GM10847 (cell line): ENCODE measurements around the gene EIF4G2.

ENCODE experiments used
- POLR2A ChIP-seq: IDR thresholded peaks from 2 replicates; pipeline ENCODE4 v1.6.1; 2011; ENCODE audit not compliant: insufficient read length; ENCODE audit errors: extremely low read depth

The EIF4G2 gene

GRCh38 chr11:10785146-10785474 lies 23.6 kb downstream of the EIF4G2 start:
- TF ChIP-seq POLR2A = no peak

- no peak for TF ChIP-seq POLR2A
Observed at GRCh38 chr11:10784232-10785145, 24.2 kb downstream of the EIF4G2 start.

- TF ChIP-seq POLR2A = no peak
Observed at GRCh38 chr11:10780040-10780439, 28.7 kb downstream of the EIF4G2 start.

- TF ChIP-seq POLR2A = no peak
Observed at GRCh38 chr11:10779086-10779485, 29.6 kb downstream of the EIF4G2 start.

- TF ChIP-seq POLR2A = no peak
Observed at GRCh38 chr11:10778217-10778970, 30.3 kb downstream of the EIF4G2 start.

GRCh38 chr11:10777806-10778205 lies 30.9 kb downstream of the EIF4G2 start:
- TF ChIP-seq POLR2A = no peak

GRCh38 chr11:10777393-10777793 lies 31.3 kb downstream of the EIF4G2 start:
- TF ChIP-seq POLR2A = no peak

- no peak for TF ChIP-seq POLR2A
Observed at GRCh38 chr11:10774811-10775210, 33.9 kb downstream of the EIF4G2 start.

- no peak for TF ChIP-seq POLR2A
Observed at GRCh38 chr11:10771457-10771856, 37.3 kb downstream of the EIF4G2 start.

GRCh38 chr11:10770626-10771254 lies 38.0 kb downstream of the EIF4G2 start:
- TF ChIP-seq POLR2A = no peak

- TF ChIP-seq POLR2A = no peak
Observed at GRCh38 chr11:10764412-10764811, 44.3 kb downstream of the EIF4G2 start.

- no peak for TF ChIP-seq POLR2A
Observed at GRCh38 chr11:10763766-10764165, 45.0 kb downstream of the EIF4G2 start.

GRCh38 chr11:10762913-10763421 lies 45.8 kb downstream of the EIF4G2 start:
- no peak for TF ChIP-seq POLR2A

GRCh38 chr11:10762185-10762584 lies 46.5 kb downstream of the EIF4G2 start:
- no peak for TF ChIP-seq POLR2A

GRCh38 chr11:10761085-10761698 lies 47.5 kb downstream of the EIF4G2 start:
- no peak for TF ChIP-seq POLR2A
